HepG2 (cell line): ENCODE results near the gene KCNQ1OT1. TPM values are rescaled to one million over a fixed set of nuclear protein-coding genes. Genes with fewer than 3 reads are reported as not detected.

Source experiments
- ATAC-seq: fragments of 200-7000 bp; cut with Tn5 transposase; 3 replicates; pipeline ENCODE4 v1.9.1; 2020; ENCODE audit warnings: mild to moderate bottlenecking, moderate library complexity
- BruUV-seq: library from RNA; stranded (reverse); fragments of 400-500 nt; replicated peaks from 2 replicates; lab custom pipeline; 2021; lab: Mats Ljungman, UMichigan
- CTCF ChIA-PET: fragments of 300-600 bp; formaldehyde crosslinking; extraction: SDS; loops from one replicate; lab custom pipeline; 2021; ENCODE audit warnings: low total read pairs, inconsistent platforms, low intra/inter-chr PET ratio; lab: Yijun Ruan, JAX
- POLR2A ChIA-PET: fragments of 350-600 bp; sonication (Branson Sonifier 250); formaldehyde crosslinking; loops from one replicate; lab custom pipeline; 2020; ENCODE audit warnings: antibody characterized with exemption, inconsistent platforms; lab: Yijun Ruan, JAX
- DNase-seq: peaks from one replicate; pipeline ENCODE4 v3.0.0-alpha.2; 2015; ENCODE audit warnings: low spot score
- FAIRE-seq: peaks from 3 replicates; lab custom pipeline; 2011; peaks lifted over from hg19 to GRCh38; lab: Jason Lieb, UNC
- H2AFZ ChIP-seq: one replicate; pipeline ENCODE4 v1.6.1; 2011; ENCODE audit warnings: low read length, inconsistent platforms
- H3K27ac ChIP-seq: fragments of 300-600 bp; 3 replicates; pipeline ENCODE4 v1.8.0; 2011; ENCODE audit warnings: mixed run types, mild to moderate bottlenecking, mixed read lengths, low read length, inconsistent platforms; ENCODE audit not compliant: insufficient read depth; ENCODE audit errors: extremely low read length
- H3K27me3 ChIP-seq, 2 experiments: fragments of 200-600 bp in 1 of 2; 2 replicates in 1 of 2; 3 replicates in 1 of 2; pipeline versions ENCODE4 v1.6.0 to v1.8.0; 2011; ENCODE audit warnings: low read length in 2 of 2, mild to moderate bottlenecking in 2 of 2, moderate library complexity in 2 of 2, inconsistent platforms in 1 of 2; ENCODE audit not compliant: insufficient read depth in 2 of 2, control insufficient read depth in 1 of 2
- H3K36me3 ChIP-seq, 2 experiments: fragments of 200-600 bp in 1 of 2; replicated peaks in 1 of 2; 2 replicates in 1 of 2; 3 replicates in 1 of 2; pipeline versions ENCODE4 v1.5.1 to v1.8.0; 2011; ENCODE audit warnings: low read length in 2 of 2, inconsistent platforms in 1 of 2; ENCODE audit not compliant: insufficient read depth in 2 of 2, control insufficient read depth in 1 of 2
- H3K4me1 ChIP-seq: 2 replicates; pipeline ENCODE4 v1.5.1; 2012; ENCODE audit warnings: low read length, inconsistent platforms; ENCODE audit not compliant: insufficient read depth
- H3K4me2 ChIP-seq: 2 replicates; pipeline ENCODE4 v1.6.0; 2011; ENCODE audit warnings: low read depth, low read length, inconsistent platforms
- H3K4me3 ChIP-seq, 3 experiments: fragments of 200-600 bp in 1 of 3; sonication (generic), shearing (Covaris generic) in 1 of 3; replicated peaks in 1 of 3; 2 replicates each; pipeline ENCODE4 v1.5.1; 2011 to 2016; ENCODE audit warnings: low read length in 3 of 3, inconsistent platforms in 2 of 3, low read depth in 2 of 3, mild to moderate bottlenecking in 2 of 3, control low read depth in 1 of 3, mixed read lengths in 1 of 3; ENCODE audit not compliant: insufficient read depth in 1 of 3
- H3K79me2 ChIP-seq: one replicate; pipeline ENCODE4 v1.6.1; 2011; ENCODE audit warnings: low read length, inconsistent platforms; ENCODE audit not compliant: insufficient read depth
- H3K9ac ChIP-seq: 2 replicates; pipeline ENCODE4 v1.6.0; 2011; ENCODE audit warnings: mild to moderate bottlenecking, low read depth, low read length, inconsistent platforms; ENCODE audit not compliant: insufficient read depth
- H3K9me3 ChIP-seq: 2 replicates; pipeline ENCODE4 v1.5.1; 2012; ENCODE audit warnings: mild to moderate bottlenecking, low read length
- H4K20me1 ChIP-seq: 2 replicates; pipeline ENCODE4 v1.6.0; 2011; ENCODE audit warnings: inconsistent platforms, mild to moderate bottlenecking, low read length, moderate library complexity; ENCODE audit not compliant: insufficient read depth
- BCL3 ChIP-seq: sonication (generic); formaldehyde crosslinking; IDR thresholded peaks from 2 replicates; pipeline ENCODE4 v1.5.1; 2020; ENCODE audit warnings: mild to moderate bottlenecking, missing genetic modification reagents, moderate library complexity
- CC2D1A ChIP-seq: sonication (generic); formaldehyde crosslinking; IDR thresholded peaks from 2 replicates; pipeline ENCODE4 v1.8.1; 2023; ENCODE audit warnings: mild to moderate bottlenecking, missing genetic modification reagents
- DNMT3B ChIP-seq: conservative IDR thresholded peaks from 2 replicates; pipeline ENCODE4 v1.6.1; 2016; ENCODE audit warnings: missing biosample characterization, control low read depth
- NFE2 ChIP-seq: sonication (generic); formaldehyde crosslinking; IDR thresholded peaks from 2 replicates; pipeline ENCODE4 v1.4.0; 2020; ENCODE audit warnings: missing genetic modification reagents
- TCF7L2 ChIP-seq: IDR thresholded peaks from 2 replicates; pipeline ENCODE4 v1.6.1; 2011; ENCODE audit warnings: mild to moderate bottlenecking, low read depth, low read length, moderate library complexity
- TSC22D2 ChIP-seq: sonication (generic); formaldehyde crosslinking; IDR thresholded peaks from 2 replicates; pipeline ENCODE4 v1.5.1; 2020; ENCODE audit warnings: missing genetic modification reagents, mild to moderate bottlenecking, borderline replicate concordance
- ZFYVE20 ChIP-seq: sonication (generic); formaldehyde crosslinking; IDR thresholded peaks from 2 replicates; pipeline ENCODE4 v1.8.0; 2023; ENCODE audit warnings: low read depth, mild to moderate bottlenecking, moderate library complexity, missing genetic modification reagents, borderline replicate concordance
- ZMYM2 ChIP-seq: sonication (generic); formaldehyde crosslinking; IDR thresholded peaks from 2 replicates; pipeline ENCODE4 v1.8.0; 2022; ENCODE audit warnings: mild to moderate bottlenecking, missing genetic modification reagents
- ZNF33B ChIP-seq: sonication (generic); formaldehyde crosslinking; IDR thresholded peaks from 2 replicates; pipeline ENCODE4 v1.5.1; 2020; ENCODE audit warnings: mild to moderate bottlenecking, missing genetic modification reagents
- ZNF354B ChIP-seq: sonication (generic); formaldehyde crosslinking; IDR thresholded peaks from 2 replicates; pipeline ENCODE4 v1.8.0; 2022; ENCODE audit warnings: mild to moderate bottlenecking, missing genetic modification reagents
- ZNF414 ChIP-seq: sonication (generic); formaldehyde crosslinking; IDR thresholded peaks from 2 replicates; pipeline ENCODE4 v1.5.0; 2020; ENCODE audit warnings: missing genetic modification reagents
- ZNF790 ChIP-seq: sonication (generic); formaldehyde crosslinking; IDR thresholded peaks from 2 replicates; pipeline ENCODE4 v1.8.0; 2022; ENCODE audit warnings: missing genetic modification reagents, mild to moderate bottlenecking, borderline replicate concordance
- ZNF816 ChIP-seq: sonication (generic); formaldehyde crosslinking; IDR thresholded peaks from 2 replicates; pipeline ENCODE4 v1.8.0; 2022; ENCODE audit warnings: missing genetic modification reagents, mild to moderate bottlenecking, borderline replicate concordance
- ZNF841 ChIP-seq: sonication (generic); formaldehyde crosslinking; IDR thresholded peaks from 2 replicates; pipeline ENCODE4 v1.8.1; 2023; ENCODE audit warnings: missing genetic modification reagents, borderline replicate concordance
- WGBS: methylation state at CpG from one replicate; pipeline ENCODE4 v1.1.6; 2017; ENCODE audit warnings: low lambda C conversion rate; 5-methylcytosine and 5-hydroxymethylcytosine counted together
- in situ Hi-C: cut with HindIII; loops from 2 replicates; pipeline ENCODE4 v1.10.0; 2017; ENCODE audit warnings: low pct_unique_long_range_greater_than_20kb; ENCODE audit not compliant: extremely low pct_ligation_motif_present
- intact Hi-C: fragments of 100-400 bp; cut with micrococcal nuclease; formaldehyde crosslinking; loops from one replicate; pipeline ENCODE4 v1.10.0; 2022; ENCODE audit not compliant: unreplicated experiment
- polyA plus RNA-seq, 8 experiments: library from polyadenylated mRNA; depleted of rRNA in 3 of 8; stranded (reverse) in 7 of 8; unstranded in 1 of 8; fragments of >200 nt; fragmentation: Illumina TruSeq in 4 of 8; extraction: Trizol in 4 of 8; gene quantifications; 2 replicates each; pipeline versions ENCODE4 v1.2.1 to v1.2.3, GENCODE V29; 2011 to 2016; ENCODE audit warnings: low read depth in 4 of 8, missing spikeins in 1 of 8, mixed read lengths in 1 of 8; ENCODE audit not compliant: insufficient read depth in 1 of 8
- total RNA-seq, 5 experiments: library from RNA; depleted of rRNA; stranded (reverse); fragments of >200 nt; fragmentation: Illumina TruSeq; extraction: Trizol; gene quantifications; 2 replicates each; pipeline ENCODE4 v1.2.3, GENCODE V29; 2016; ENCODE audit warnings: low read depth in 1 of 5
- TF ChIP-seq, protein P1 (sequence below): sonication (generic); formaldehyde crosslinking; IDR thresholded peaks from 2 replicates; pipeline ENCODE4 v1.4.0; 2020; ENCODE audit warnings: missing genetic modification reagents

KCNQ1OT1 gene
- total and polyA plus RNA-seq, 2 of the 13 experiments (the other 11 are each of a cell fraction or from before 2014, with no cell fraction given): 1.3 to 18.9 TPM

DNA sequence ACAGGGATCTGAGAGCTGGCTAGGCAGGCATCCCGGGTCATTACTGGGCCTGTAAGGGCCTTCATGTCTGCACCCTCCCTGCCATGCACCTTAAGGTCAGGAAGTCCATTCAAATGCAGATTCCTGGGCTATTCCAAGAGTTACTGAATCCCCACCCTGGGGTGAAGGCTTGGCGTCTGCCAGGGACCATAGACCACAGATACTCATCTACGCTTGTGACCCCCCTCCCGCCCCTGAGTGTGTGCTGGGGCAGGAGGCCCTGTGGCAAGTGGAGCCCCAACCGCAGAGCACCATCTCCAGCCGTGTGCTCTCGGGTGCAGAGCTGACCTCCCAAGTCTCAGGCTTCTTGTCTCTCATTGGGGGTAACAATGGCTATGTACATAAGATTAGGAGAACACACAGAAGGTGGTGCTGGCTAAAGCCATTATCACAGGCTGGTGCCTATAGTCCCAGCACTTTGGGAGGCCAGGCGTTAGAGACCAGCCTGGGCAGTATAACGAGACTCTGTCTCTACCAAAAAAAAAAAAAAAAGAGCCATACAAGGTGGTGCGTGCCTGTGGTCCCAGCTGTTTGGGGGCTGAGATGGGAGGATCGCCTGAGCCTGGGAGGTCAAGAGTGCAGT, 19.1 kb upstream of the KCNQ1OT1 start:
- Histone ChIP-seq H3K27me3 (peaks cover 17 to 83% of the 10 kb centered on the region in 2 experiments), H3K9me3 (no peaks in the 10 kb centered on the region), H3K4me1 (peaks cover 57% of the 10 kb centered on the region), H3K4me3 (no peak overlapping the region), H3K9ac (no peak overlapping the region), H3K27ac (no peak overlapping the region), H4K20me1 (no peaks in the 10 kb centered on the region), H2AFZ (no peak overlapping the region), H3K79me2 (no peaks in the 10 kb centered on the region), H3K4me2 (no peak overlapping the region), H3K36me3 (no peaks in the 10 kb centered on the region)
- in situ Hi-C loops (no loop called here), intact Hi-C loops (no loop called here)
- WGBS: 22% methylated on average over 4 of the region's 11 CpGs
- DNase-seq (no peak), ATAC-seq (no peak), FAIRE-seq (no peak)
- ChIA-PET CTCF (no interaction called here), POLR2A (interaction anchor here (2.4 to 7.3 kb wide), 2 partner anchors 11 to 19 kb away, joined by 9 to 88 read pairs; partner anchors contain the start of gene KCNQ1OT1)
- BruUV-seq: no TSS peak
- TF ChIP-seq ZNF33B (CRISPR knock-in tag) (no peak), NFE2 (CRISPR knock-in tag) (no peak), BCL3 (CRISPR knock-in tag) (no peak), ZNF354B (CRISPR knock-in tag) (no peak), CC2D1A (no peak), ZNF841 (CRISPR knock-in tag) (no peak), ZMYM2 (CRISPR knock-in tag) (no peak), ZNF790 (CRISPR knock-in tag) (no peak), ZNF816 (CRISPR knock-in tag) (no peak), TSC22D2 (CRISPR knock-in tag) (no peak), TCF7L2 (no peak), DNMT3B (CRISPR knock-in tag) (no peak), ZFYVE20 (CRISPR knock-in tag) (no peak), ZNF414 (CRISPR knock-in tag) (no peak)
- TF ChIP-seq, protein P1, sequence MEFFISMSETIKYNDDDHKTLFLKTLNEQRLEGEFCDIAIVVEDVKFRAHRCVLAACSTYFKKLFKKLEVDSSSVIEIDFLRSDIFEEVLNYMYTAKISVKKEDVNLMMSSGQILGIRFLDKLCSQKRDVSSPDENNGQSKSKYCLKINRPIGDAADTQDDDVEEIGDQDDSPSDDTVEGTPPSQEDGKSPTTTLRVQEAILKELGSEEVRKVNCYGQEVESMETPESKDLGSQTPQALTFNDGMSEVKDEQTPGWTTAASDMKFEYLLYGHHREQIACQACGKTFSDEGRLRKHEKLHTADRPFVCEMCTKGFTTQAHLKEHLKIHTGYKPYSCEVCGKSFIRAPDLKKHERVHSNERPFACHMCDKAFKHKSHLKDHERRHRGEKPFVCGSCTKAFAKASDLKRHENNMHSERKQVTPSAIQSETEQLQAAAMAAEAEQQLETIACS: no peak
